Testis (tissue), 2 donors: ENCODE results near the gene AATF.

ENCODE experiments used
- CTCF ChIP-seq, 3 experiments: fragments of 450-650 bp in 2 of 3; fragments of 200-600 bp in 1 of 3; sonication (generic) in 1 of 3; IDR thresholded peaks; one replicate each; pipeline ENCODE4 v1.5.1; 2016 to 2019; ENCODE audit warnings: antibody characterized with exemption in 3 of 3, mild to moderate bottlenecking in 2 of 3, moderate library complexity in 1 of 3
- POLR2A ChIP-seq: fragments of 450-650 bp; IDR thresholded peaks from one replicate; pipeline ENCODE4 v1.6.1; 2017; ENCODE audit warnings: antibody characterized with exemption, mild to moderate bottlenecking, moderate library complexity

GRCh38 chr17:37106049-37106448 lies 157.3 kb downstream of the AATF start:
- no peak for TF ChIP-seq POLR2A
- no peak for TF ChIP-seq CTCF (IDR thresholded peaks at IDR 0.05)
